ENCODE results near the gene CNTN4. TPM values are rescaled to one million over a fixed set of nuclear protein-coding genes. Genes with fewer than 3 reads are reported as not detected.

The CNTN4 gene
- total RNA-seq, 1 donor from 2014 or later: not detected

GRCh38 chr3:2652386-2652785, 553.7 kb downstream of the CNTN4 start:
- no peak overlapping the region for H3K4me3 ChIP-seq (ENCODE audit: insufficient read depth, low read depth, low read length)
- no peaks in the 10 kb centered on the region for H3K9me3 ChIP-seq (ENCODE audit: insufficient read depth, low read depth, low read length)
- no peak for TF ChIP-seq CTCF (IDR thresholded peaks at IDR 0.05; ENCODE audit: insufficient read depth, low read depth, low read length)
- TF ChIP-seq EZH2 (IDR thresholded peaks at IDR 0.05; ENCODE audit: insufficient read depth, low read length): no peak
- no peak overlapping the region for H3K27ac ChIP-seq (ENCODE audit: low read depth, low read length)
- no peaks in the 10 kb centered on the region for H4K20me1 ChIP-seq (ENCODE audit: insufficient read depth, low read length)
- no peak for FAIRE-seq
- no peaks in the 10 kb centered on the region for H3K4me1 ChIP-seq (ENCODE audit: insufficient read depth, low read length)
- Mint-ChIP-seq H3K9me3 (ENCODE audit: unreplicated experiment) (peaks cover 10% of the 10 kb centered on the region), H3K27me3 (ENCODE audit: low read depth, unreplicated experiment) (no peaks in the 10 kb centered on the region), H3K27ac (ENCODE audit: unreplicated experiment) (no peak overlapping the region), H3K4me1 (ENCODE audit: low read depth, unreplicated experiment) (no peaks in the 10 kb centered on the region), H3K4me3 (ENCODE audit: unreplicated experiment) (no peak overlapping the region), H3K36me3 (ENCODE audit: low read depth, unreplicated experiment) (no peaks in the 10 kb centered on the region)
- no peak for DNase-seq (ENCODE audit: low read depth)
- no peaks in the 10 kb centered on the region for H3K27me3 ChIP-seq (ENCODE audit: insufficient read depth, low read length)
- no peak overlapping the region for H3K4me2 ChIP-seq (ENCODE audit: low read length)
- H3K79me2 ChIP-seq (ENCODE audit: insufficient read depth, low read length): no peaks in the 10 kb centered on the region
- no peak overlapping the region for H3K9ac ChIP-seq (ENCODE audit: low read length)
- H3K36me3 ChIP-seq (ENCODE audit: insufficient read depth, low read length): no peaks in the 10 kb centered on the region
- H2AFZ ChIP-seq (ENCODE audit: low read depth, low read length): no peak overlapping the region

- Mint-ChIP-seq H3K9me3 (ENCODE audit: unreplicated experiment) (peaks cover 11% of the 10 kb centered on the region), H3K4me3 (ENCODE audit: unreplicated experiment) (no peak overlapping the region), H3K27me3 (ENCODE audit: low read depth, unreplicated experiment) (no peaks in the 10 kb centered on the region), H3K36me3 (ENCODE audit: low read depth, unreplicated experiment) (no peaks in the 10 kb centered on the region), H3K4me1 (ENCODE audit: low read depth, unreplicated experiment) (no peaks in the 10 kb centered on the region), H3K27ac (ENCODE audit: unreplicated experiment) (no peak overlapping the region)
- Histone ChIP-seq H3K36me3 (ENCODE audit: insufficient read depth, low read length) (no peaks in the 10 kb centered on the region), H2AFZ (ENCODE audit: low read depth, low read length) (no peak overlapping the region), H3K4me1 (ENCODE audit: insufficient read depth, low read length) (no peaks in the 10 kb centered on the region), H3K27ac (ENCODE audit: low read depth, low read length) (no peak overlapping the region), H3K27me3 (ENCODE audit: insufficient read depth, low read length) (no peaks in the 10 kb centered on the region), H4K20me1 (ENCODE audit: insufficient read depth, low read length) (no peaks in the 10 kb centered on the region), H3K9me3 (ENCODE audit: insufficient read depth, low read depth, low read length) (no peaks in the 10 kb centered on the region), H3K9ac (ENCODE audit: low read length) (no peak overlapping the region), H3K4me2 (ENCODE audit: low read length) (no peak overlapping the region), H3K4me3 (ENCODE audit: insufficient read depth, low read depth, low read length) (no peak overlapping the region), H3K79me2 (ENCODE audit: insufficient read depth, low read length) (no peaks in the 10 kb centered on the region)
- TF ChIP-seq CTCF (IDR thresholded peaks at IDR 0.05; ENCODE audit: insufficient read depth, low read depth, low read length): no peak
- TF ChIP-seq EZH2 (IDR thresholded peaks at IDR 0.05; ENCODE audit: insufficient read depth, low read length): no peak
- DNase-seq (ENCODE audit: low read depth) (no peak), FAIRE-seq (no peak)
These were observed 555.0 kb downstream of the CNTN4 start for GRCh38 chr3:2653706-2654105.

GRCh38 chr3:2655229-2655701, 556.6 kb downstream of the CNTN4 start:
- Histone ChIP-seq H3K9ac (ENCODE audit: low read length) (no peak overlapping the region), H3K36me3 (ENCODE audit: insufficient read depth, low read length) (no peaks in the 10 kb centered on the region), H2AFZ (ENCODE audit: low read depth, low read length) (no peak overlapping the region), H4K20me1 (ENCODE audit: insufficient read depth, low read length) (no peaks in the 10 kb centered on the region), H3K4me1 (ENCODE audit: insufficient read depth, low read length) (no peaks in the 10 kb centered on the region), H3K27ac (ENCODE audit: low read depth, low read length) (no peak overlapping the region), H3K4me3 (ENCODE audit: insufficient read depth, low read depth, low read length) (no peak overlapping the region), H3K9me3 (ENCODE audit: insufficient read depth, low read depth, low read length) (no peaks in the 10 kb centered on the region), H3K79me2 (ENCODE audit: insufficient read depth, low read length) (no peaks in the 10 kb centered on the region), H3K4me2 (ENCODE audit: low read length) (no peak overlapping the region), H3K27me3 (ENCODE audit: insufficient read depth, low read length) (no peaks in the 10 kb centered on the region)
- Mint-ChIP-seq H3K9me3 (ENCODE audit: unreplicated experiment) (peaks cover 11% of the 10 kb centered on the region), H3K27me3 (ENCODE audit: low read depth, unreplicated experiment) (no peaks in the 10 kb centered on the region), H3K27ac (ENCODE audit: unreplicated experiment) (no peak overlapping the region), H3K4me1 (ENCODE audit: low read depth, unreplicated experiment) (no peaks in the 10 kb centered on the region), H3K4me3 (ENCODE audit: unreplicated experiment) (no peak overlapping the region), H3K36me3 (ENCODE audit: low read depth, unreplicated experiment) (no peaks in the 10 kb centered on the region)
- TF ChIP-seq CTCF (IDR thresholded peaks at IDR 0.05; ENCODE audit: insufficient read depth, low read depth, low read length) (no peak), EZH2 (IDR thresholded peaks at IDR 0.05; ENCODE audit: insufficient read depth, low read length) (no peak)
- FAIRE-seq (no peak), DNase-seq (ENCODE audit: low read depth) (no peak)
